NCI-H1417 treated with DMSO at 0.1 percent for 48 hours (cell line): ENCODE measurements around the gene SH2D3A.

Experiments
- DNase-seq: peaks from one replicate; lab custom pipeline; 2025; lab: John Stamatoyannopoulos, UW

The SH2D3A gene

GRCh38 chr19:6736917-6737283, 30.3 kb downstream of the SH2D3A start:
- no peak for DNase-seq

GRCh38 chr19:6736169-6736916, 30.9 kb downstream of the SH2D3A start:
- DNase-seq: no peak

- DNase-seq: no peak
Measured at GRCh38 chr19:6735181-6735911, 31.9 kb downstream of the SH2D3A start.

- DNase-seq: no peak
Measured at GRCh38 chr19:6734096-6734696, 33.0 kb downstream of the SH2D3A start.

- DNase-seq: no peak
Measured at GRCh38 chr19:6733338-6734095, 33.7 kb downstream of the SH2D3A start.

- DNase-seq: no peak
Measured at GRCh38 chr19:6732803-6733337, 34.4 kb downstream of the SH2D3A start.

- no peak for DNase-seq
Measured at GRCh38 chr19:6731822-6732221, 35.4 kb downstream of the SH2D3A start.

- no peak for DNase-seq
Measured at GRCh38 chr19:6730941-6731670, 36.1 kb downstream of the SH2D3A start.

- DNase-seq: no peak
Measured at GRCh38 chr19:6730153-6730804, 37.0 kb downstream of the SH2D3A start.

- DNase-seq: no peak
Measured at GRCh38 chr19:6729573-6730152, 37.6 kb downstream of the SH2D3A start.

GRCh38 chr19:6728346-6728745, 38.9 kb downstream of the SH2D3A start:
- DNase-seq: no peak

GRCh38 chr19:6725513-6726231, 41.6 kb downstream of the SH2D3A start:
- DNase-seq: no peak

- no peak for DNase-seq
Measured at GRCh38 chr19:6724631-6725492, 42.4 kb downstream of the SH2D3A start.

GRCh38 chr19:6723738-6724137, 43.5 kb downstream of the SH2D3A start:
- no peak for DNase-seq

- no peak for DNase-seq
Measured at GRCh38 chr19:6723108-6723618, 44.1 kb downstream of the SH2D3A start.

- DNase-seq: no peak
Measured at GRCh38 chr19:6721773-6722172, 45.5 kb downstream of the SH2D3A start.

GRCh38 chr19:6721138-6721474, 46.1 kb downstream of the SH2D3A start:
- DNase-seq: no peak

- no peak for DNase-seq
Measured at GRCh38 chr19:6720369-6721137, 46.7 kb downstream of the SH2D3A start, which contains the start of gene C3. Gene C3, minus strand, starts transcription at chr19:6720650. Its CDS starts 61 bp downstream, at chr19:6720589.
